HFFc6 (cell line): ENCODE measurements around the gene SLC35B2. TPM values are rescaled to one million over a fixed set of nuclear protein-coding genes. Genes with fewer than 3 reads are reported as not detected.

Experiments used
- DNase-seq: peaks from one replicate; pipeline ENCODE4 v3.0.0-alpha.2; 2018
- H3K27ac Mint-ChIP-seq: 2 replicates; pipeline ENCODE4 v1.8.0; 2020; ENCODE audit warnings: mild to moderate bottlenecking, mixed read lengths
- H3K27me3 Mint-ChIP-seq: 2 replicates; pipeline ENCODE4 v1.8.0; 2021; ENCODE audit warnings: mild to moderate bottlenecking, moderate library complexity, mixed read lengths; ENCODE audit not compliant: insufficient read depth
- H3K36me3 Mint-ChIP-seq: 2 replicates; pipeline ENCODE4 v1.8.0; 2021; ENCODE audit warnings: low read depth, mixed read lengths
- H3K4me1 Mint-ChIP-seq: 2 replicates; pipeline ENCODE4 v1.8.0; 2020; ENCODE audit warnings: low read depth, mixed read lengths
- H3K4me3 Mint-ChIP-seq: 2 replicates; pipeline ENCODE4 v1.8.0; 2020; ENCODE audit warnings: mild to moderate bottlenecking, moderate library complexity, mixed read lengths
- H3K9me3 Mint-ChIP-seq: 2 replicates; pipeline ENCODE4 v1.8.0; 2020; ENCODE audit warnings: mild to moderate bottlenecking, mixed read lengths
- total RNA-seq, 6 experiments: library from RNA; stranded (reverse); fragmentation: NEBNext Ultra II Directional; extraction: Animal tissue kit (Norgen Biotek cat#: 25700); gene quantifications; 2 replicates in 1 of 6; 3 replicates in 5 of 6; pipeline ENCODE4 v1.2.3, GENCODE V29; 2021
- TF ChIP-seq, protein P1 (sequence below): fragments of 200-600 bp; sonication (generic); IDR thresholded peaks from 2 replicates; pipeline ENCODE4 v1.5.0; 2021; ENCODE audit warnings: antibody characterized with exemption, mild to moderate bottlenecking

Gene SLC35B2
- total RNA-seq, 6 experiments from 2014 or later = 108 to 132 (median 120) TPM

DNA sequence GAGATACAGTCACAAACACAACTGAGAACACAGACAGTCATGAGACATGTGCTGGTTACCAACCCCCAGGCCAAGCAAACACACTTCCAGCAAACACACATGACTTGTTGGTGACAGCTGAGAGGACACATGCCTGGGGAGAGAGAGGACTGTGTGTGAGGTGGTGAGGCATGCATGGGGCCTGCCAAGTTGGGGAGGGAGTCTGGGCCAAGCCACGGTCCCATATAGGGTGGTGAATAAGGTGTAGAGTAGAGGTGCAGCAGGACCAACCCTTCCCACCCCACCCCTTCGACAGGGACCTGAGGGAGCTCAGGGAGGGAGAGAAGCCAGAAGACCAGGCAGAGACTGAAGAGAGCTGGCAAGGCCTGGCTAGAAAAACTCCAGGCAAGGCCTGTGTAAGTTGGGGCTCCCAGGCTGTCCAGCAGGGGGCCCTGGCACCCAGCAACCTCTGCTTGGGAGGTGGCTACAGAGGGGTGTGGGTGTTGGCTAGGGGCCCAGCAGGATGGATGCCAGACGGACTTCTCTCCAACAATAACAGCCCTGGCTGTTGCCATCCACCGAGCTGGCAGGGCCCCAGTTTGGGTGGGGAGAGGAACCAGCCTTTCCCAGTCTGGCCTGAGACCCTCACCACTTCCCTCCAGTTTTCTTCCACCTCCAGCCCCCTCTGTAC, 35.9 kb downstream of the SLC35B2 start:
- Mint-ChIP-seq H3K27me3 (peaks cover 2% of the 10 kb centered on the region; the same call in 1 of the 2 replicates), H3K4me3 (peak overlapping the region; percentile 18; the same call in 1 of the 2 replicates), H3K36me3 (no peaks in the 10 kb centered on the region), H3K27ac (peak overlapping the region; percentile 76), H3K9me3 (no peaks in the 10 kb centered on the region), H3K4me1 (peaks cover 40% of the 10 kb centered on the region)
- TF ChIP-seq, protein P1, sequence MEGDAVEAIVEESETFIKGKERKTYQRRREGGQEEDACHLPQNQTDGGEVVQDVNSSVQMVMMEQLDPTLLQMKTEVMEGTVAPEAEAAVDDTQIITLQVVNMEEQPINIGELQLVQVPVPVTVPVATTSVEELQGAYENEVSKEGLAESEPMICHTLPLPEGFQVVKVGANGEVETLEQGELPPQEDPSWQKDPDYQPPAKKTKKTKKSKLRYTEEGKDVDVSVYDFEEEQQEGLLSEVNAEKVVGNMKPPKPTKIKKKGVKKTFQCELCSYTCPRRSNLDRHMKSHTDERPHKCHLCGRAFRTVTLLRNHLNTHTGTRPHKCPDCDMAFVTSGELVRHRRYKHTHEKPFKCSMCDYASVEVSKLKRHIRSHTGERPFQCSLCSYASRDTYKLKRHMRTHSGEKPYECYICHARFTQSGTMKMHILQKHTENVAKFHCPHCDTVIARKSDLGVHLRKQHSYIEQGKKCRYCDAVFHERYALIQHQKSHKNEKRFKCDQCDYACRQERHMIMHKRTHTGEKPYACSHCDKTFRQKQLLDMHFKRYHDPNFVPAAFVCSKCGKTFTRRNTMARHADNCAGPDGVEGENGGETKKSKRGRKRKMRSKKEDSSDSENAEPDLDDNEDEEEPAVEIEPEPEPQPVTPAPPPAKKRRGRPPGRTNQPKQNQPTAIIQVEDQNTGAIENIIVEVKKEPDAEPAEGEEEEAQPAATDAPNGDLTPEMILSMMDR = peak; percentile 88
- DNase-seq = peak; percentile 75

DNA sequence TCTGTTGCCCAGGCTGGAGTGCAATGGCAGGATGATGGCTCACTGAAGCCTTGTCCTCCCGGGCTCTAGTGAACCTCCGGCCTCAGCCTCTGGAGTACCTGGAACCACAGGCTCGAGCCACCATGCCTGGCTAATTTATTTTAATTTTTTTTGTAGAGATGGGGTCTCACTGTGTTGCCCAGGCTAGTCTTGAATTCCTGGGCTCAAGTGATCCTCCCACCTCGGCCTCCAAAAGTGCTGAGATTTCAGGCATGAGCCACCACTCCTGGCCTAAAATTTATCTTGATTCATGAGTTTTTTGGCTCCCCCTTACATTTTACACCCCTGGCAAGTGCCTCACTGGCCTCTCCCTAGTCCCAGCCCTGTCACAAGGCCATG, 36.4 kb downstream of the SLC35B2 start:
- peaks cover 40% of the 10 kb centered on the region for H3K4me1 Mint-ChIP-seq
- H3K36me3 Mint-ChIP-seq = no peaks in the 10 kb centered on the region
- H3K9me3 Mint-ChIP-seq = no peaks in the 10 kb centered on the region
- H3K27ac Mint-ChIP-seq = peak overlapping the region; percentile 76
- no peak for DNase-seq
- TF ChIP-seq, protein P1 = no peak
- peak overlapping the region; percentile 18; the same call in 1 of the 2 replicates for H3K4me3 Mint-ChIP-seq
- peaks cover 2% of the 10 kb centered on the region; the same call in 1 of the 2 replicates for H3K27me3 Mint-ChIP-seq

DNA sequence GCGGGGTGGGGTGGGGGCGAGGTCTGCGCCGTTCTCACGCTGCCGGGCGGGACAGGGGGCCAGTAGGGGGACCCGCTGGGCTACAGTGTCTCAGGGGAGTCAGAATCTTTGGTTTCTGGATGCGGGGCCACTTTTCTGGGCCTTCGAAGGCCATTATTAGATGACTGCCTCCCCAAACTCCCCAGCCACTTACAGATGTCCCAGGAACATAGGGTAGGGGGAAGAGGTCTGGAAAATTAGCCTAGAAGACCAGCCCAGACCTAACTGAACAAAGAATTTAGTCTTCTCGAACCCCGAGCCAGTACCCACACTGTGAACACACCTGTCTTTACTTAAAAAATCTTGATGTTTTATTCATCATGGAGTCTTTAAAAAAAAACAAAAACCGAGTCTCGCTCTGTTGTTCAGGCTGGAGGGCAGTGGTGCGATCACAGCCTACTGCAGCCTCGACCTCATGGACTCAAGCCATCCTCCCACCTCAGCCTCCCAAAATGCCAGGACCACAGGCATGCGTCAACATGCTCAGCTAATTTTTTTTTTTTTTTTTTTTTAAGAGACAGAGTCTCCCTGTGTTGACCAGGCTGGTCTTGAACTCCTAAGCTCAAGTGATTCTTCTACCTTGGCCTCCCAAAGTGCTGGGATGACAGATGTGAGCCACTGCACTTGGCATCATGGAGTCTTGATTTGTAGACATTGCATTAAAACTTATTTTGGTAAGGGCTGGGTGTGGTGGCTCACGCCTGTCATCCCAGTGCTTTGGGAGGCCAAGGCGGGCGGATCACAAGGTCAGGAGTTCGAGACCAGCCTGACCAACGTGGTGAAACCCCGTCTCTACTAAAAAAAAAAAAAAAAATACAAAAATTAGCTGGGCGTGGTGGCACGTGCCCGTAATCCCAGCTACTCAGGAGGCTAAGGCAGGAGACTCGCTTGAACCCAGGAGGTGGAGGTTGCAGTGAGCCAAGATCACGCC, 37.2 kb downstream of the SLC35B2 start:
- Mint-ChIP-seq H3K27ac (no peak overlapping the region), H3K4me1 (peaks cover 40% of the 10 kb centered on the region), H3K9me3 (no peaks in the 10 kb centered on the region), H3K27me3 (peaks cover 2% of the 10 kb centered on the region; the same call in 1 of the 2 replicates), H3K4me3 (peak overlapping the region; percentile 80; the same call in 1 of the 2 replicates), H3K36me3 (no peaks in the 10 kb centered on the region)
- DNase-seq = no peak
- TF ChIP-seq, protein P1 = no peak

DNA sequence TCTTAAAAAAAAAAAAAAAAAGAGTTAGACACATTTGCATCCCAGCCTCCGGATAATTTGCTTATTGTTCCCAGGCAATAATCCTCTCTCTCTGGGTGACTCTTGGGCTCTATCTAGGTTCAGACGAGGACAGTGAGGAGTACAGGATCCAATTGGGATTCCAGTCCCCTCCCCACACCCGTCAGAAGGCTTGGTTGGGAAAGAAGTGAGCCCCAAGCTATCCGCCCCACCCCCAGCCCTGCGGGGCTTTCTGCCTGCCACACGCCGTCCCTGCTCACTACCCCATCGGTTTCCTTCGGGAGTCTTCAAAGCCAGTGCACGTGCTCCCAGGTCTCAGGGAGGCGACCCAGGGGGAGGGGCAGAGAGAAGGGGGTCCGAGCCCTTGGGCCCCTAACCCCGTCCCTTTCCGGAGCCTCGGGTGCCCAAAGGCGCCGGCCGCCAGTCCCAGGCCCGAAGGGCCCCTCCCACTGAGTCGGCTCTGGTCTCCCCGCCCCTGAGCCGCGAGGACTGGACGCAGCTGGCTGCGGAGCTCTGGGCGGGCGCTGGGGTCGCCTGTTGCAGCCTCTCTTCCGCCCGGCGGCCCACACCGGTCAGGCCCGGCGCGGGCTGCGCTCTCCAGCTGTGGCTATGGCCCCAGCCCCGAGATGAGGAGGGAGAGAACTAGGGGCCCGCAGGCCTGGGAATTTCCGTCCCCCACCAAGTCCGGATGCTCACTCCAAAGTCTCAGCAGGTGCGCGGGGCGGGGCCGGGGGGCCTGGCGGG, 38.1 kb downstream of the SLC35B2 start:
- Mint-ChIP-seq H3K27ac (no peak overlapping the region), H3K4me1 (peaks cover 33% of the 10 kb centered on the region), H3K4me3 (peak overlapping the region; percentile 80), H3K9me3 (no peaks in the 10 kb centered on the region), H3K36me3 (no peaks in the 10 kb centered on the region), H3K27me3 (peaks cover 2% of the 10 kb centered on the region; the same call in 1 of the 2 replicates)
- TF ChIP-seq, protein P1 = no peak
- DNase-seq = no peak
